ENCODE results near the gene DPM1.

DPM1 gene

DNA sequence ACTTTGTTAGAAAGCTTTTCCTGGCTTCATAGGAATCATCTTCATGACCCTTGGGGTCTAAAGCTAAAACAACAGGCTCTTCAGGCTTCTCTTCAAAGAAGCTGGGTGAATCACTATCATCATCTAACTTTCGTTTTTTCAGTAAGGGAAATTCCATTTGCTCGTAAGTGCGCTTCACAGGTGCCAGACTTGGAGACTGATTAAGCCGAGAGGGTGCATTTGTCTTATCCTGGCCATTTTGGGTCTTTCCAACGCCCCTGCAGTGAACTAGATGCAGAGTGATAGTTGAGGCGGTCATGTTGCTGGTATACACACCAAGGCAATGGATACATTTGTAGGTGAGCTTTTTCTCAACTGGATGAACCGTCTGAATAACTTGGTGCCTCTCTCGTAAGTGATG lies 65.9 kb downstream of the DPM1 start:
- no peak for DNase-seq

DNA sequence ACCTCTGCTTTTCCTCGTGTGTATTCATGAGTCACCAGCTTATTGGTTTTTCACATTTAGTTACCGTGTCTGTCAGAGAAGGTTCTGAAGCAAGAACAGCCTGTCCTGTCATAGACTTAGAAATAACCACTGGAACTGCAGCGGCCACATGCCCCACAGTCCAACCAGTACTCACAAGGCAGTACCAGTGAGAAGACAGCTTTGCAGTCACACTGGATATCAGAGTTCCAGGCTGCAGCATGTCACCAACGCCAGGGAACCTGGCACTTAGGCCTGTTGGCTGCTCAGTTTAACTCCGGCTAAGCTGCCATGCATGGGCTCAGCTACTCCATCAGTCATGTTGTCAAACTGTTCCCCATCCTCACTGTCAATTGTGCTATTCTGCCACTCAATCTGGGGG lies 67.2 kb downstream of the DPM1 start:
- no peak for DNase-seq

DNA sequence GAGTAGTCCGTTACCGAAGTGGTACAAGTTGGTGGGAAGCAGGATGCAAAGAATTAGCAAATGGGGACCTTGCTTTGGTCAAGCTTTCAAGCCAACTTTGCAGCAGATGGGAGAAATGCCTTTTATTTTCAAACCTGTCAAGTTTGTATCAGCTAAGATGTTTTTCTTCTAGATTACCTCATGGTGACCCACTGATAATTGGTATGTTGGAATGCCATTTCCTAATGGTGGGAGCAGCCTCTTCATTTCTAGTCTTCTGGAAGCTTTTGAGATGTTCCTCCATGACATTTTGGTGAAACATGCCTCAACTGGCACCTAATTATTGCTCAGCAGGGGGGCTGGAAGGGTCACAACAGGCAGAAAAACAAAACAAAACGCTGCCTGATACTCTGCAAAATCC lies 70.8 kb downstream of the DPM1 start:
- no peak for DNase-seq

DNA sequence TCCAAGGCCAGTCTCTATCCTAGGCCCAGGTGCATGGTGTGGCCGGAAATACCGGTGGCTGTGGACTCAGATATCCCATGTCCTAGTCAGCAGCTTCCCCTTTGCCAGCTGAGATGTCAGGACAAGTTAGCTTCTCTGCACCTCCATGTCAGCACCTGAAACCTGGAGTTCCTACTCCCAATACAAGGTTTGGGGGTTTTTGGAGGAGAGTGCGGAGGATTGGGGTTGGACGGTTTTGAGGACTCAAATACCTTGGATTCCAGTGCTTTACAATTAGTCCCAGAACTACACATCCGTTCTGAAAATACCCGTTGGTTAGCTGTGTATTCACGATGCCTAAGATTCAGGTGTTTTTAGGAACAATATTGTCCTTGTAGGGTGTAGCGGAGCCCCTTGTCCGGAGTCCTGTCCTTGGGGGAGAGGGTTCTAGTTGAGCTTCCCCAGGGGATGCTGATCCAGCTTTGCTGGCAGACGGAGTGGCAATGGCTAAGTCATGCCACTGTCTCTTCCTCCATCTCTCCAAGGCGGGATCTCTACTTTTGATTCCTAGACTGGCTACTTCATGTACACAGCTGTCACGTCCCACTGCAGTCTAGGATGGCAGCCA lies 72.0 kb downstream of the DPM1 start:
- no peak for DNase-seq

DNA sequence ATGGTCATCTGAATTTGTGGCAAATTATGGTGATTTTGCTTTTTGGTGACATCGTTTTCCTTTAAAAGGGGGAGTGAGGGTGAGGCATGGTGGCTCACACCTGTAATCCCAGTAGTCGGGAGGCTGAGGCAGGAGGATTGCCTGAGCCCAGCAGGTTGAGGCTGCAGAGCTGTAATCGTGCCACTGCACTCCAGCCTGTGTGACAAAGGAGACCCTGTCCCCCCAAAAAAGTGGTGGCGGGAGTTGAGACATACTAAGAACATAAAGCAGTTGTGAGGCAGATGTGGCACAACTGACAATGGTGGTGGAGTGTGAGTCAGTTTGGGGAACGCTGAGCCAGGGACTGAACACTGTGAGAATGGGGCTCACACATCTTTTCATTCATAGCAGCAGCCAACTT lies 72.6 kb downstream of the DPM1 start:
- DNase-seq = no peak

DNA sequence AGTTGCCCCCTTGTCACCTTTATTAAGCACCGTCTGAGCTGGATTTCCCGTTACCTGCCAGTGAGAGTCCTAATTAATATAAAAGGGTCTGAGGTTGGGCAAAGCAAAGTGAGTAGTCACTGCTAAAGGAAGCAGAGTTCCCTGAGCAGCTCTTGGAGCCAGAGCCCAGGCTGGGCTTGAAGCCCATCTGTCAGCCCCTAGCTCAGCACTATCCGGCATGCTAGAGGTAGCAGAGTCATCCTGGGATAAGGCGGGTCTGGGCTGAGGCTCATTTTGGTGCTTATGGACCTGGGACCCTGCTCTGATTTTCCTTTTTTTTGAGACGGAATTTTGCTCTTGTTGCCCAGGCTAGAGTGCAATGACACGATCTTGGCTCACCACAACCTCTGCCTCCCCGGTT lies 73.3 kb downstream of the DPM1 start:
- DNase-seq = no peak

Measured in suppressor macrophage treated with lipopolysaccharide for 4 hours (primary cell).